ENCODE data around the gene OXSM.
A peak's percentile ranks its signal among the peaks of the same experiment; 100 is the strongest.

Gene OXSM

DNA sequence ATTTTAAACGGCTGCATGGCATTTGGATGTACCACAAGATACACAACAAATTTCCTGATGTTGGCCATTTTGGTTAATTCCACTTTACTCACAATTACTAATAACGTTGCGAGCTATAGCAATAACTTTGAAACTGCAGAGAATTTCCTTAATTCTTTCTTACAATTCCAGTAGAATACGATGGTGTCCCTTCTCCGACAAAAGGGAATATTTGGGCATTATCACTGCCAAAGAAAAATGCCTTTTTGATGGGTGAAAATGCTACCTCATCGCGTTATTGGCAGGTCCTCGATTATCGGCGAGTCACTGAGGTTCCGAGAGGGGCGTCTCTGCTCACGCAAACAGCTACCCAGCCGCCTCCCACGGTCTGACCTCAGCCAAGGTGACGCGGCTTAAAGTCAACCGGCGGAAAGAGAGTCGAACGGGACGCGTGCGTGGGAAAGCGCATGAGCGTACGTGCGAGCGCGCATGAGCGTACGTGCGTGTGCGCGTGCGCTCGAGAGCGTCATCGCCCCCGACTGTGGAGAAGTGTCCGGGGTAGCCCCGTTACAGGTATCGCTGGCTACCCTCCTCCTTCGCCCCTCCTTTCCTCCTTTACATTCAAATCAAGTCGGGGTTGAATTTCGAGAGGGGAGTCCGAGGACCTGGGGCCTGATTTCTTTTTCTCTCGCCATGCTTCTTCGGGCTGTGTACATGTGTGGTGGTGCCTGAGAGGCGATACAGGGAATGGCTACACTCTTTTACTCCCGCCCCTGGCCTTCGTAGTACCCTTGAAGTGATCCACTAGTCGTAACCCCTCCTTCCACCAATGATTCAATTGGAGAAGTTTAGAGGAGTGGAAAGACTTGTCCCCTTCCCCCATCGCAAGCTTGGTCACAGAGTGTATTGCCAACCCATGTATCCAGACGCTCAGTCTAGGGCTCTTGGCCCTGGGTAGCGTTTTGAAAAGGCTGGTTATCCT, at the start of gene OXSM:
Gene OXSM, plus strand, starts transcription at position 495 of the 961 bp plus-strand sequence. CDS start 931 bp downstream, outside the sequence.
- peak; percentile 78 for DNase-seq (ENCODE audit: insufficient read length, low spot score)
- peak; percentile 99 for FAIRE-seq

DNA sequence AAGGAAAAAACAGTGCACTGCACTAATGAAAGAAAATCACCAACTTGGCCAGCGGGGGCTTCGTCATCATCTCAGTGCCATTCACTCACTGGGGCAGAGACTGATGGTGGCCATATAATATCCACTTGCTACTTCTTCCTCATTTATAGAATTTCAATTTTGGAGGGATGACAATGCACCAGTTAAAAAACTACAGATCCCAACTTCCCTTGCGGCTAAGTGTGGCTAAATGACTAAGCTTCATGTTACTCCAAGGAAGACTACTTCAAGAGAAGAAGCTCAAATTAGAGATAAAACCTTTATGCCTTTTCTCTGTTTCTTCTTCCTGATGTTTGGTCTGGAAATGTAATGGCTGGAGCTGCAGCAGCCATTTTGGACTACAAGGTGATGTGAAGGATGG, 45.4 kb upstream of the OXSM start:
- DNase-seq (ENCODE audit: insufficient read length, low spot score) (no peak), FAIRE-seq (no peak)

- FAIRE-seq (no peak), DNase-seq (ENCODE audit: insufficient read length, low spot score) (no peak)
Observed at GRCh38 chr3:25747033-25747432, 42.9 kb upstream of the OXSM start.

DNA sequence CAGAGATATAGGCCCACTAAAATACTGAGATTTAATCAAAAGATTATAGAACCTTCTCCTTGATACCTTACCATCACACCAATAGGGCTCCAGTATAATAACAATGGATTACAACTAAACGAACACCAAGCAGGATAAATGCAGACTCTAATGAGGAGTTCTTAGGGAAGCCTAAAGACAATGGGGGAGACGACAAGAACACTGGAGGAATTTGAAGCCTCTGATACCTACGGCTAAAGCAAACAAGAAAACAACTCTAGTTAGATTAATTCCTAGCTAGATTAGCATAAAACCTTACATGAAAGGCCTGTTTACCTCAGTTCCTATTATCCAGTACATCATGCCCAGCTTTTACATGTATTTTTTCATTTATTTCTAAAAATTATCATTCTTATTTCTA, 41.7 kb upstream of the OXSM start:
- DNase-seq (ENCODE audit: insufficient read length, low spot score) (no peak), FAIRE-seq (no peak)

GRCh38 chr3:25749031-25749581, 40.8 kb upstream of the OXSM start:
- FAIRE-seq (no peak), DNase-seq (ENCODE audit: insufficient read length, low spot score) (no peak)

DNA sequence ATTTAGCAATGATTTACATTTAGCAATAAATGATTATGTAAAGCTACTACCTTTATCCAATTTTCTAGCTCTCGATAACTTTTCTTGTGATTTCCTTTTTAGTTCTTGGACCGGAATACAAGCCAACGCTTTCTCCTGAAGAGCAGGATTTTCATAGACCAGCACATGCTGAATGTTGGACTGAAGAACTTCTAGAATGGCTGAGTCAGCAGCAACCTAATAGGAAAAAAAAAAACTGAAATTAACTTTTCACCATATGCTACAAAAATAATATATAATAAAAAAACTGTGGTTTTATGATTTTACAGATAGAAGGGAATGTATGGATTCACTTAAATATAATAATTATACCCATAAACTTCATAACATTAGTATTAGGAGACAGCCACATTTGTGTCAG, 38.8 kb upstream of the OXSM start:
- FAIRE-seq (no peak), DNase-seq (ENCODE audit: insufficient read length, low spot score) (no peak)

DNA sequence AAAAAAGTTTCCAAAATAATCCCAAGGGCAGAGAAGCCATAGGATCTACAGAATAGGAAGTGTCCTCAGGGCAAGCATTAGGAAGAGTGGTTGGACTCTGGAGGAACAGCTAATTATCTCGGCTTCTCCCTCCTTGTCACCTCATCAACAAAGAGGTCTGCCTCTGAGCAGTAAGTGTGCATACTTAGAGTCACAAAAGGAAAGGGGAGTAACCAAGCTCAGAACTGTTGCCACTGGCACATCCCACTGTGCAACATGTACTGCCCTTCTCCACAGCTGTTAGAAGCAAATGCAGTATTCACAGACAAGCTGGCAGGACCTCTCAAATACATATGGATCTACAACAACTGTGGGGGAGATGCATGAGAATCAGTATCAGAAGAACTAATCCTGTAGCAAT, 38.2 kb upstream of the OXSM start:
- FAIRE-seq = no peak
- no peak for DNase-seq (ENCODE audit: insufficient read length, low spot score)

GRCh38 chr3:25768851-25769250, 21.0 kb upstream of the OXSM start:
- DNase-seq (ENCODE audit: insufficient read length, low spot score) (no peak), FAIRE-seq (no peak)

DNA sequence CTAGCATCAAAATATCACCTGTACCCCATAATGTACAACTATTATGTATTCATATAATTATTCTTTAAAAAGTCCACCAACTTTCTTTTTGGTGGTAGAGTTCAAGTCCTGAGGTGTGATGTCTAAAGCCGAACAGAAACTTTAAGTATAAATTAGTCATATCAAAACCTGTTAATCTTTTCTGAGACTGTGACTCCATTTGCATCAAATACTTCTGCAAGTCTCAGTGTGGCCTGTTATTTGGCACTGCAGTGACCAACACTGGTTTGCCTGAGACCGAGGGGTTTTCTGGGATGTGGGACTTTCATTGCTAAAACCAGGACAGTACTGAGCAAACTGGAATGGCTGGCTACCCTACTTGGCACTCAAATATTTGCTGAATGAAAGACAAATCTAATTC, 14.0 kb upstream of the OXSM start:
- FAIRE-seq (no peak), DNase-seq (ENCODE audit: insufficient read length, low spot score) (no peak)

DNA sequence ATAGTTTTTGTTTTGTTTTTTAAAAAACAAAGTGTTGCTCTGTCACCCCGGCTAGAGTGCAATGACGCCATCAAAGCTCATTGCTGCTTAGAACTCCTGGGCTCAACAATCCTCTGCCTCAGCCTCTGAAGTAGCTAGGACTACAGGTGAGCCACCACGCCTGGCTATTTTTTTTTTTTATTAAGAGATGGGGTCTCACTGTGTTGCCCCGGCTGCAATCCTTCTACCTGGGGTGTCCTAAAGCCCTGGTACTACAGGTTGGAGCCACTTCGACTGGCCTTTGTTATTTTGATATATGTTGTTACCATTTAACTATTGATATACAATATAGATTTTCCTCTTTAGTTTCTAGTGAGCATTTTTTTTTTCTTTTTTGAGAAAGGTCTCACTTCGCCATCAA, 9.3 kb upstream of the OXSM start:
- DNase-seq (ENCODE audit: insufficient read length, low spot score) = no peak
- no peak for FAIRE-seq

- FAIRE-seq (no peak), DNase-seq (ENCODE audit: insufficient read length, low spot score) (no peak)
Observed at GRCh38 chr3:25781145-25781757, 8.6 kb upstream of the OXSM start.

- no peak for FAIRE-seq
- no peak for DNase-seq (ENCODE audit: insufficient read length, low spot score)
Observed at GRCh38 chr3:25781758-25782594, 7.9 kb upstream of the OXSM start.

GRCh38 chr3:25782636-25782937, 7.3 kb upstream of the OXSM start:
- DNase-seq (ENCODE audit: insufficient read length, low spot score) = no peak
- FAIRE-seq = no peak

DNA sequence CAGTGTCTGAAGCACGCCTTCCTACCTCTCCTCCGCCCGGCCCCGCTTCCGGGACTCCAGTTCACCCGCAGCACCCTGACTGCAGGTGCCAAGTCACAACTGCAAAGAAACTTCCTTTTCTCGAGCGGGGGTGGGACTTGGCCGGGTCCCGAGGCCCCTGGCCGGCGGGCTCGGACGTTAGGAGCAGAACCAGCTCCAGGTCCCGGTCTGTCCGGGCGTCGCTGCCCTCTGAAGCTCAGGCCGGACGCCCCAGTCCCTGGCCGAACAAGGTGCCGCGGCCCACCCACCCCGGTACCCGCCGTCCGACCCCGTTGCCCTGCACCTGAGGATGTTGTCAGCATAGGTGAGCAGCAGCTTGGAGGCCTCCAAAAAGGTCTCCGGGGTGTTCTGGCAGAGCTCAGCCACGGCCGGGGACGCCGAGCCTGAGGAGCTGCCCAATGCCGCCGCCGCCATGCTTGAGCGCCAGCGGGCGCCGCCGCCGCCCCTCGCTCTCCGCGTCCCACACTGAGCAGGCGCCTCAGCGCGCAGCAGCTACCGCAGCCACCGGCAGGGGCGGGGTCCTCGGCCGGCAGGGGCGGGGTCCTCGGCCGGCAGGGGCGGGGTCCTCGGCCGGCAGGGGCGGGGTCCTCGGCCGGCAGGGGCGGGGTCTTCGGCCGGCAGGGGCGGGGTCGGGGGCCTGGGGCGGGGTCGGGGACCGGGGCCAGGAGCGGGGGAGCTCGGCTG, 6.8 kb upstream of the OXSM start, which contains the start of gene NGLY1:
Gene NGLY1, minus strand, starts transcription at position 506 of the 723 bp plus-strand sequence. Its CDS starts 53 bp downstream, at position 453.
- peak; percentile 80 for DNase-seq (ENCODE audit: insufficient read length, low spot score)
- no peak for FAIRE-seq

- FAIRE-seq (no peak), DNase-seq (ENCODE audit: insufficient read length, low spot score) (peak; percentile 41)
Observed at GRCh38 chr3:25783661-25784512, 6.0 kb upstream of the OXSM start.

DNA sequence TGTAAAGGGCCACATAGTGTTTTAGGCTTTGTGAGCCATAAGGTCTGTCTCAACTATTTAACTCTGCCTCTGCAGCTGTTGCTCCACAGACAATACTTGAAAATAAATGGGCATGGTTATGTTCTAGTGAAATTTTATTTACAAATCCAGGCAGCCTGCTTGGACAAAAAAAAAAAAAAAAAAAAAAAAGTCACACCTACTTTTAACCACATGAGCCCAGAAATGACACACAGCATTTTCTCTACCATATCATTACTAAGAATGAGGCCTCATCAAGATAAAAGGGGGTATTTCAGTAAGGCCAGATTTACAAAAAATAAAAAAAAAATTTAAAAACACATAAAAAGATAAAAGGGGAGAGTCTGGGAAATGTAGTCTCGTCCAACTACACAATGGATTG, 4.9 kb upstream of the OXSM start:
- FAIRE-seq (no peak), DNase-seq (ENCODE audit: insufficient read length, low spot score) (no peak)

DNA sequence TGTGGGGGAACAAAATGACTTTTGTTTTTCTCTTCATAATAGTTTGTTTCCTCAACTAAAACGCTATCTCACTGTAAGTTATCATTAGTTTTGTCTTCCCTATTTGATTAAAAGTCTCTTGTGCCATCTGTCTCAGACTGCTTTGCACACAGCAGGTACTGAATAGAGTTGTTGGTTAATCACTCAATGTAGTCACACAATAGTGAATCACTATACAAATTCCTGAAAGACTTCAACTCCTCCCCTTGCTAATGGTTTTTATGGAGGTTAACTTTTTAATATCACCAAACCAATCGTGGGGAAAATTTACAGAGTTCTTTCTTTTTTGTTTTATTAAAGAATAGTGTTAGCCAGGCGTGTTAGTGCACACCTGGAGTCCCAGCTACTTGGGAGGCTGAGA, 4.1 kb upstream of the OXSM start:
- DNase-seq (ENCODE audit: insufficient read length, low spot score) = no peak
- no peak for FAIRE-seq

DNA sequence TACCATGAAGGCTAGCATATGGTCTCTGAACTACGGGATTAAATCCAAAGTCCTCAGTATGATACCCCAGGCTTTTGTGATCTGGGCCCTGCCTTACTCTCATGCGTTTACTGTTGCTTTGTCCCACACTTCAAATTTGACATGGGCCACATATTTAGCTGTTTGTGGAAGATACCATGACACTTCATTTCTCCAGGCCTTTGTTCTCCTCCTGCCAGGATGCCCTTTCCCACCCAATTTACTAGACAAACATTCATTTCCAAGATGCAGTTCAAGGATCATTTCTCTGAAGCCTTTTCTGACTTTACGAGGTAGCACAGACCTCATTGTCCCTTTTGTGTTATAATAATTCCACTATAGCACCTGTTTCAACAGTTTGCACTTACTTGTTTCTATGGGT, 2.2 kb upstream of the OXSM start:
- DNase-seq (ENCODE audit: insufficient read length, low spot score) = no peak
- FAIRE-seq = no peak

- no peak for DNase-seq (ENCODE audit: insufficient read length, low spot score)
Observed at GRCh38 chr3:25789209-25789595, 688 bp upstream of the OXSM start.

More at GRCh38 chr3:25789209-25789595, 688 bp upstream of the OXSM start:
- no peak for FAIRE-seq
